Parathyroid adenoma (tissue), 2 donors: ENCODE data around the gene RPP21.
A peak's percentile ranks its signal among the peaks of the same experiment; 100 is the strongest.

Source experiments
- H2AFZ ChIP-seq: fragments of 300-600 bp; sonication (generic); one replicate; pipeline ENCODE4 v1.7.0; 2017; ENCODE audit warnings: antibody characterized with exemption, mild to moderate bottlenecking
- H3K27ac ChIP-seq: fragments of 300-600 bp; sonication (generic); one replicate; pipeline ENCODE4 v1.7.0; 2017
- H3K27me3 ChIP-seq: fragments of 300-600 bp; sonication (generic); one replicate; pipeline ENCODE4 v1.7.0; 2017; ENCODE audit warnings: low read length; ENCODE audit not compliant: control insufficient read depth, insufficient read depth
- H3K36me3 ChIP-seq: fragments of 300-600 bp; sonication (generic); one replicate; pipeline ENCODE4 v1.7.0; 2017; ENCODE audit warnings: low read length; ENCODE audit not compliant: control insufficient read depth, insufficient read depth
- H3K4me1 ChIP-seq: fragments of 300-600 bp; sonication (generic); one replicate; pipeline ENCODE4 v1.7.0; 2017; ENCODE audit warnings: control low read depth
- H3K4me2 ChIP-seq: fragments of 300-600 bp; sonication (generic); one replicate; pipeline ENCODE4 v1.7.0; 2017; ENCODE audit warnings: low read length
- H3K4me3 ChIP-seq: fragments of 300-600 bp; sonication (generic); one replicate; pipeline ENCODE4 v1.7.0; 2017; ENCODE audit warnings: low read depth, low read length
- H3K79me2 ChIP-seq: fragments of 300-600 bp; sonication (generic); one replicate; pipeline ENCODE4 v1.7.0; 2017; ENCODE audit warnings: control low read depth
- H3K9ac ChIP-seq: fragments of 300-600 bp; sonication (generic); one replicate; pipeline ENCODE4 v1.7.0; 2017; ENCODE audit warnings: mild to moderate bottlenecking
- H3K9me3 ChIP-seq: fragments of 300-600 bp; sonication (generic); one replicate; pipeline ENCODE4 v1.7.0; 2017; ENCODE audit warnings: low read length; ENCODE audit not compliant: control insufficient read depth
- CTCF ChIP-seq: fragments of 300-600 bp; sonication (generic); IDR thresholded peaks from one replicate; pipeline ENCODE4 v1.7.0; 2017; ENCODE audit warnings: antibody characterized with exemption, mild to moderate bottlenecking
- donor health status: primary hyperparathyroidism.

Gene RPP21

GRCh38 chr6:30325150-30325872, 19.6 kb upstream of the RPP21 start:
- H3K79me2 ChIP-seq: peaks cover 35% of the 10 kb centered on the region
- H3K9me3 ChIP-seq: no peaks in the 10 kb centered on the region
- TF ChIP-seq CTCF: no peak
- H3K4me1 ChIP-seq: peaks cover 10% of the 10 kb centered on the region
- H2AFZ ChIP-seq: no peak overlapping the region
- peak overlapping the region; percentile 92 for H3K27ac ChIP-seq
- peak overlapping the region; percentile 100 for H3K4me2 ChIP-seq
- no peaks in the 10 kb centered on the region for H3K36me3 ChIP-seq
- H3K4me3 ChIP-seq: peak overlapping the region; percentile 98
- no peaks in the 10 kb centered on the region for H3K27me3 ChIP-seq
- H3K9ac ChIP-seq: no peak overlapping the region

GRCh38 chr6:30325873-30326525, 19.0 kb upstream of the RPP21 start:
- peak overlapping the region; percentile 100 for H3K4me2 ChIP-seq
- peak overlapping the region; percentile 70 for H3K9ac ChIP-seq
- no peak for TF ChIP-seq CTCF
- H3K4me3 ChIP-seq: peak overlapping the region; percentile 98
- H3K27me3 ChIP-seq: no peaks in the 10 kb centered on the region
- no peaks in the 10 kb centered on the region for H3K36me3 ChIP-seq
- peak overlapping the region; percentile 96 for H2AFZ ChIP-seq
- H3K4me1 ChIP-seq: peaks cover 10% of the 10 kb centered on the region
- peak overlapping the region; percentile 92 for H3K27ac ChIP-seq
- H3K9me3 ChIP-seq: no peaks in the 10 kb centered on the region
- peaks cover 32% of the 10 kb centered on the region for H3K79me2 ChIP-seq

GRCh38 chr6:30326526-30327231, 18.3 kb upstream of the RPP21 start, which contains the start of gene TRIM39:
TRIM39 (plus strand) TSS chr6:30326927; CDS start chr6:30329318, 2,391 bp downstream.
- Histone ChIP-seq H2AFZ (peak within 1 kb of the TSS; percentile 96), H3K4me2 (peak within 1 kb of the TSS; percentile 100), H3K27me3 (no peaks in the 10 kb centered on the region), H3K9ac (peak within 1 kb of the TSS; percentile 70), H3K4me1 (peaks cover 10% of the 10 kb centered on the region), H3K36me3 (no peaks in the 10 kb centered on the region), H3K27ac (peak within 1 kb of the TSS; percentile 92), H3K9me3 (no peaks in the 10 kb centered on the region), H3K79me2 (peaks cover 29% of the 10 kb centered on the region), H3K4me3 (peak within 1 kb of the TSS; percentile 98)
- TF ChIP-seq CTCF: no peak

GRCh38 chr6:30327232-30327746, 17.7 kb upstream of the RPP21 start:
- Histone ChIP-seq H3K4me1 (peaks cover 10% of the 10 kb centered on the region), H3K4me3 (peak overlapping the region; percentile 98), H3K9ac (peak overlapping the region; percentile 28), H3K27me3 (no peaks in the 10 kb centered on the region), H3K36me3 (no peaks in the 10 kb centered on the region), H3K27ac (peak overlapping the region; percentile 92), H3K79me2 (peaks cover 23% of the 10 kb centered on the region), H2AFZ (peak overlapping the region; percentile 96), H3K9me3 (no peaks in the 10 kb centered on the region), H3K4me2 (peak overlapping the region; percentile 100)
- TF ChIP-seq CTCF: no peak
